BE2C (cell line): ENCODE results near the gene MVP.

Source experiments
- DNase-seq: peaks from one replicate; pipeline ENCODE4 v3.0.0-alpha.2; 2020
- H3K27me3 ChIP-seq: fragments of 250-450 bp; sonication (Bioruptor Pico); 2 replicates; pipeline ENCODE4 v1.5.1; 2020; ENCODE audit warnings: mild to moderate bottlenecking
- H3K36me3 ChIP-seq: fragments of 250-450 bp; sonication (Bioruptor Pico); 2 replicates; pipeline ENCODE4 v1.5.1; 2020; ENCODE audit warnings: mild to moderate bottlenecking
- H3K4me1 ChIP-seq: fragments of 250-450 bp; sonication (Bioruptor Pico); 2 replicates; pipeline ENCODE4 v1.5.1; 2020
- H3K4me3 ChIP-seq: 2 replicates; pipeline ENCODE4 v1.5.1; 2011; ENCODE audit warnings: low read depth, low read length
- H3K9me3 ChIP-seq: fragments of 250-450 bp; sonication (Bioruptor Pico); 2 replicates; pipeline ENCODE4 v1.5.1; 2020
- TF ChIP-seq, protein P1 (sequence below): IDR thresholded peaks from 2 replicates; pipeline ENCODE4 v1.5.1; 2012; ENCODE audit warnings: mild to moderate bottlenecking, low read depth, low read length

MVP gene

DNA sequence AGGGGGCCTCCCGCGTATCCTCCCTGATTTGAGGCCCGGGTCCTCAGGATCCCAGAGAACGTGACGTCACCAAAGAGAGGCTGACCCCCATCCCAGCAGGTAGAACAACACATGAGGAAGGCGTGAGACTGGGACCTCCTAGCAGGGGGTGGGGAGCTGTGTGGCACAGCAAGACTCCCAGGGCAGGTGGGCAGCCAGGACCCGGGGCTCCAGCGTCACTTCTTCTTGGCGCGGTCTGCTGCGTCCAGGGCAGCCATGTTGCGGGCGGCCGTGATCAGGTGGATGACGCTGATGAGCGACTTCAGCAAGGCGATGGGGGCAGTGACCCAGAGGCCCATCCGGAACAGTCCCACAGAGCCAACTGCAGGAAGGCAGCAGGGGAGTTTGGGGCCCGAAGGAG is 38.7 kb downstream of the MVP start:
- no peak for DNase-seq
- Histone ChIP-seq H3K4me3 (no peak overlapping the region), H3K36me3 (peaks cover 22% of the 10 kb centered on the region), H3K4me1 (peaks cover 10% of the 10 kb centered on the region; the same call in 1 of the 2 replicates), H3K27me3 (no peaks in the 10 kb centered on the region), H3K9me3 (no peaks in the 10 kb centered on the region)
- TF ChIP-seq, protein P1, sequence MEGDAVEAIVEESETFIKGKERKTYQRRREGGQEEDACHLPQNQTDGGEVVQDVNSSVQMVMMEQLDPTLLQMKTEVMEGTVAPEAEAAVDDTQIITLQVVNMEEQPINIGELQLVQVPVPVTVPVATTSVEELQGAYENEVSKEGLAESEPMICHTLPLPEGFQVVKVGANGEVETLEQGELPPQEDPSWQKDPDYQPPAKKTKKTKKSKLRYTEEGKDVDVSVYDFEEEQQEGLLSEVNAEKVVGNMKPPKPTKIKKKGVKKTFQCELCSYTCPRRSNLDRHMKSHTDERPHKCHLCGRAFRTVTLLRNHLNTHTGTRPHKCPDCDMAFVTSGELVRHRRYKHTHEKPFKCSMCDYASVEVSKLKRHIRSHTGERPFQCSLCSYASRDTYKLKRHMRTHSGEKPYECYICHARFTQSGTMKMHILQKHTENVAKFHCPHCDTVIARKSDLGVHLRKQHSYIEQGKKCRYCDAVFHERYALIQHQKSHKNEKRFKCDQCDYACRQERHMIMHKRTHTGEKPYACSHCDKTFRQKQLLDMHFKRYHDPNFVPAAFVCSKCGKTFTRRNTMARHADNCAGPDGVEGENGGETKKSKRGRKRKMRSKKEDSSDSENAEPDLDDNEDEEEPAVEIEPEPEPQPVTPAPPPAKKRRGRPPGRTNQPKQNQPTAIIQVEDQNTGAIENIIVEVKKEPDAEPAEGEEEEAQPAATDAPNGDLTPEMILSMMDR = no peak

DNA sequence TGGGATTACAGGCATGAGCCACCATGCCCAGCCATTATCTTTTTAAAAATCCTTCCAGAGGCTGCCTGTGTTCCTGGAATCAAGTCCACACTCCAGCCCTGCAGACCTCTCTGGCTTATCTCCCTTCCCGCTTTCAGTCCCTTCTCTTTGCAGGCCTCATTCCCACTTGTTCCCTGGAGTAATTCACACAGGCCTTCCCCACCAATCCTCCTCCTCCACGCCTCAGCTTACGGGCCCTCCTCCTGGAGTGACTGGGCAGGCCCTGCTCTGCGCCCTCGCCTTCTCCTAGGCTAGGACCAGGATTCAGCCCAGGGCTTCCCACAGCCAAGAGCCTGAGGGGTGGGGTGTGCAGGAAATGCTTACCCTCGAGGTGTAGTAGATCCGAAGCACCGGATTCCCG is 40.0 kb downstream of the MVP start:
- Histone ChIP-seq H3K4me1 (peaks cover 10% of the 10 kb centered on the region; the same call in 1 of the 2 replicates), H3K36me3 (peaks cover 22% of the 10 kb centered on the region), H3K9me3 (no peaks in the 10 kb centered on the region), H3K27me3 (no peaks in the 10 kb centered on the region), H3K4me3 (no peak overlapping the region)
- DNase-seq = peak; percentile 67
- TF ChIP-seq, protein P1 = no peak

DNA sequence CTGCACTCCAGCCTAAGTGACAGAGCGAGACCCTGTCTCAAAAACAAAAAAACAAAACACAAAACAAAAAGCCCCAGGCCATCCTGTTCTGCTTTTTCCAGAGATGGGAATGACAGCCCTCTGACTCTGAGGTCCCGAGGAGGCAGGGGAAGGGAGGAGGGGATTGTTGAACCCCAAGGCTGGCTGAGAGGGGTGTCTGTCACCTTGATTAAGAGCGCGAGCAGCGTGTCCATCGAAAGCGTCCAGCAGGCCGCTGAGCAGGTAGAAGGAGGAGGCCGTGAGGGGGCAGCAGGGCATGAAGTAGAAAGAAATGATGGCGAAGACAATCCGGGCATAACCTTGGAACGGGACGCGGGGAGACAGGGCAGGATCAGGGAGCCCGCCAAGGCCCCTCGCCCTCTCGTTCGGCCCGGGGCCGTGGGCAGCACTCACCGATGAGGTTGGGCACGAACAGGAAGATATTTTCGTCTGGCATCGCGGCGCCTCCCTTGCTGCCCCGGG is 42.2 kb downstream of the MVP start:
- no peaks in the 10 kb centered on the region for H3K9me3 ChIP-seq
- H3K27me3 ChIP-seq = no peaks in the 10 kb centered on the region
- peak overlapping the region; percentile 84 for H3K4me3 ChIP-seq
- no peak for DNase-seq
- peaks cover 2% of the 10 kb centered on the region; the same call in 1 of the 2 replicates for H3K4me1 ChIP-seq
- peaks cover 22% of the 10 kb centered on the region for H3K36me3 ChIP-seq
- TF ChIP-seq, protein P1 = no peak

DNA sequence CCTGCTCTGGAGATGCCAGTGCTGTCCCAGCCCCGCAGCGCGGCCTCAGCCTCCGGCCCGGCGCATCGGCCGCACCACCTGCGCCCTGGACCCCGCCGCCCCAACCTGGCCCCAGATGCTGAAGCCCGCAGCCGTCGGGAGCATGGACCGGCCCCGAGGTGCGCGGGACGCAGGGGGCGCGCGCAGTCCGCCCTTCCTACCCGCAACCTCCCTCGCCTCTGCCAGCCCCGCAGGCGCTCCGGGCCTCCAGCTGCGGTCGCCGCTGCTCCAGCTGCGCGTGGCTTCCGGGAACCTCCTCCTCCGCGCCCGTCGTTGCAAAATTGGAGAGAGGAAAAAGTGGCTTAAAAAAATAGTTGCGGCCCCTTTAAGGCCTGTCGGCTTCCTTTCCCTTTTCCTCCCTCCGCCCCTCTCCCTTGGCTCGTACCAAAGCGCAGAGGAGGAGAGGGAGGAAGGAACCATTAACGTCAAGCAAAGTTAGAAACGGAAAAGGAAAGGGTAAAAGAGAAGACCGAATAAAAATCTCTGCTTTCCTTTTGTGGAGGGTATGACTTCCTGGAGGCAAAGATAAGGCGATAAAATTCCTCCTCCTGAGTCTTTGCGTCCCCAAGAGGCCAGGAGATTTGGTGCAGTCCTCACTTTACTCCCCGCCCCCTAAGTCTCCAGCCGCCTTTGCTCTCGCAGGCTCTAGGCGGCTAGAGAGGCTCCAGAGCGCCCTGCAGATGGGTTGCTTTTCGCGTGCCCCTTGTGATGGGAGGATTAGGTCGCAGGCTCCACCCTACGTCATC is 42.8 kb downstream of the MVP start, which contains the start of gene CDIPT:
Gene CDIPT (minus strand): TSS at position 343 of the 785 bp plus-strand sequence. CDS start 369 bp downstream, outside the sequence.
- TF ChIP-seq, protein P1 = peak; percentile 68
- Histone ChIP-seq H3K4me1 (peaks cover 2% of the 10 kb centered on the region; the same call in 1 of the 2 replicates), H3K36me3 (peaks cover 22% of the 10 kb centered on the region), H3K9me3 (no peaks in the 10 kb centered on the region), H3K4me3 (peak within 1 kb of the TSS; percentile 84), H3K27me3 (no peaks in the 10 kb centered on the region)
- peak; percentile 96 for DNase-seq

DNA sequence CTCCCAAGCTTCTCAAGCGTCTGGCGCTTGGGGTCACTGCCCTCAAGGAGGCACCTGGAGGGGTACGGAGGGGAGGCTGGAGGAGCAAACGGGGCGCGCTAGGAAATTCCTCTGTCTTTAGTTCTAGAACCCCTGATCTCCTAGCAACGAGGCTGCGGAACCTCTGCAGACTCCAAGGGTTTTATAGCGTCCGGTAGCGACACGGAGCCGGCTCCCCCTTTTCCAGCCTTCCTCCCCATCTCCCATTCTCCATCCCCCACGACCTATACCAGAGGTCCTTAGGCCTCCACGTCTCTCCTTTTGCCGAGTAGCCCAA is 43.4 kb downstream of the MVP start:
- TF ChIP-seq, protein P1 = no peak
- Histone ChIP-seq H3K4me1 (peaks cover 2% of the 10 kb centered on the region; the same call in 1 of the 2 replicates), H3K36me3 (peaks cover 18% of the 10 kb centered on the region), H3K9me3 (no peaks in the 10 kb centered on the region), H3K4me3 (no peak overlapping the region; the same call in 1 of the 2 replicates), H3K27me3 (no peaks in the 10 kb centered on the region)
- no peak for DNase-seq

DNA sequence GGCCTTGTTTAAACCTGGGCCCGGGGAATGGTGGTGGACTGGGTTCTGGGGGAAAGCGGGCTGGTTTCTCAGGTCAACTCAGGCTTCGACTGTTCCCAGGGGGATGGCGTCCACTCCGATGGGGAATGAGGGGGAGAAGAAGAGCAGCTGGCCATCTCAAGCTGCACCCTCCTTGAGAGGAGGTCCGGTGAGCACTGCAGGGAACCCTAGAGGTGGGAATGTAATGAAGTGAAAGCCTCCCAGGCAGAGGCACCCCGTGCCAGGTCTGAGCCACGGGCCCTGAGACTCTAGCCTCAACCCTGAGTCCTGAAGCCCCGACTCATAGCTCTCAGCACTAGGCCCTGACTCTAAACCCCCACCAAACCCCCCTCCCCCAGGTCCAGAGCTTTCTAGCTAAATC is 43.9 kb downstream of the MVP start:
- no peak for DNase-seq
- H3K4me3 ChIP-seq = no peak overlapping the region
- TF ChIP-seq, protein P1 = no peak

More for the DNA sequence above, 43.9 kb downstream of the MVP start:
- Histone ChIP-seq H3K36me3 (peaks cover 12% of the 10 kb centered on the region), H3K4me1 (peaks cover 2% of the 10 kb centered on the region; the same call in 1 of the 2 replicates), H3K9me3 (no peaks in the 10 kb centered on the region), H3K27me3 (no peaks in the 10 kb centered on the region)
